Stimulated activated CD8-positive, alpha-beta memory T cell treated with anti-CD3 and anti-CD28 coated beads, Interleukin-15, amount 100 ng/mL, for 4 hours (primary cell): ENCODE data around the gene RPN1.
A peak's percentile ranks its signal among the peaks of the same experiment; 100 is the strongest.

Experiments
- DNase-seq, 2 donors: peaks; one replicate each; pipeline ENCODE4 v3.0.0-alpha.2; 2020; ENCODE audit warnings: low read depth in 2 of 2

RPN1 gene

GRCh38 chr3:128648940-128649663 is 1.5 kb downstream of the RPN1 start:
- DNase-seq, result no peak

GRCh38 chr3:128648402-128648801 is 2.2 kb downstream of the RPN1 start:
- no peak for DNase-seq

GRCh38 chr3:128647307-128647706 is 3.3 kb downstream of the RPN1 start:
- DNase-seq, result no peak

GRCh38 chr3:128634075-128634611 is 16.5 kb downstream of the RPN1 start:
- DNase-seq, result no peak

- DNase-seq, result no peak
Measured at GRCh38 chr3:128632301-128632700, 18.3 kb downstream of the RPN1 start.

DNA sequence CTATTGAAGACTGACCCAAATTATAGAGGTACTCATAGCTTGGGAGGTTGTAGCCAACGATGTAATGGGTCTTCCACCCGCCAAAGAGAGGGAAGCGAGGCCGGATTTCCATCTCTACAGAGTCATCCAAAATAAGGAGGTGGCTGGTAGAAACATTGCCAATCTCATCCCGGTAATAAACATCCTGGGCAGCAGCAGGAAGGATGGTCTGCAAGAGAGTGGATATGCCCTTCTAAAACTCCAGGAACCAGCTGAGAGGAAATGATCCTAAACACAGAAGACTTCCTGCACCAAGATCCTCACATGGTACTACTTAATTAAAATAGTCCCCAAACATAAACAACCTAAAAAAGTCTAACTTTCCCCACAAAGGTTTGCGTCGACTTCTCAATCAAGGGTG is 20.7 kb downstream of the RPN1 start:
- no peak for DNase-seq

GRCh38 chr3:128625409-128625945 is 25.1 kb downstream of the RPN1 start:
- DNase-seq, result no peak

- no peak for DNase-seq
Measured at GRCh38 chr3:128624526-128625138, 26.0 kb downstream of the RPN1 start.

- no peak for DNase-seq
Measured at GRCh38 chr3:128623762-128624176, 26.8 kb downstream of the RPN1 start.

- no peak for DNase-seq
Measured at GRCh38 chr3:128621931-128622330, 28.7 kb downstream of the RPN1 start.

- no peak for DNase-seq
Measured at GRCh38 chr3:128621234-128621633, 29.4 kb downstream of the RPN1 start.

DNA sequence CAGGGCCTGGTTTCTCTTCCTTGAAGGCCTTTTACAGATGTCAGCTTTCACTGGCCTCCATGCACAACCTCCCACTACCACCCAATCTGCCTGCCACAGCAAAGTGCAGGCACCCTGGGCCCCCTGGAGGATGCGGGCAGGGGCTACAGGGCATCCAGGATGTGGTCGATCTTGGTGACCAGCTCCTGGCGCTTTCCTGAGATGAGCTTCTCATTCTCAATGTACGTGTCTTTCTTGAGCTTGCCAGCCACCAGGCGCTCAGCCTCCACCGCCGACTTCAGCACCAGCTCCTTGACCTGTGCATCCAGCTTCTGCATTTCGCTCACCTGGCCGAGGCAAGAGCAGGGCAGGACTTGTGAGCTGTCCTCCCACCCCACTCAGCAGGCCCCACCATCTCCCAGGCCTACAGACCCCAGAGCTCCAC is 30.3 kb downstream of the RPN1 start:
- DNase-seq, result no peak

DNA sequence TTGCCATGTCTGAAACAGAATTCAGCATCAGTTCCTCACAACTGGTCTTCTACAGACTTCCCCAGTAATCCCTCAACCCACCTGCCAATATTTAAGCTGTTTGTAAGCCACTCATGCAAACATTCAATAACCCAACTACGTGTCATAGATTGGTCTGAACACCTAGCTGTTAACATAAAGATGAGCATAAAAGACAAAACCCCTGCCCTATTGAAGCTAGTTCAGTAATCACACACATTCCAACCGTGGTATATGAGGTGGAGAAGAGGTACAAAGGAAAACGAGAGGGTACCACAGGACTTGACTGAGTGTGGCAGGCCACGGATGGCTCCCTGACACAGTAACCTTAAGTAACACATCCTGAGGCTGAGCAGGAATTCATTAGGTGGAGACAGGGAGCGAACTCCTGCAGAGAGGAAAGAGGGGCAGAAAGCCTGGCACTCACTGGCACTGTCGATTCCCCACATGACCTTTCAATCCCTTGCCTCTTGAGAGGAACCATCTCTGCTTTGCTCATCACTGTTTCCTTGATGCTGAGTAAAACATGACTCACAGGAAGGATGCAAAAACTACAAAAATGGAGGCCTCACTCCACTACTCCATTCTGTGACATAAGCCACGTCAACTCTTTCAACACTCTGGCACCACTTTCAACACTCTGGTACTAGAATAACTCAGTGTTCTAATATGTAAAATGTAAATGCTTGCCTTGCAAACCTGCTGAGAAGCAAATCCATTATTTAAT is 31.3 kb downstream of the RPN1 start:
- no peak for DNase-seq

DNA sequence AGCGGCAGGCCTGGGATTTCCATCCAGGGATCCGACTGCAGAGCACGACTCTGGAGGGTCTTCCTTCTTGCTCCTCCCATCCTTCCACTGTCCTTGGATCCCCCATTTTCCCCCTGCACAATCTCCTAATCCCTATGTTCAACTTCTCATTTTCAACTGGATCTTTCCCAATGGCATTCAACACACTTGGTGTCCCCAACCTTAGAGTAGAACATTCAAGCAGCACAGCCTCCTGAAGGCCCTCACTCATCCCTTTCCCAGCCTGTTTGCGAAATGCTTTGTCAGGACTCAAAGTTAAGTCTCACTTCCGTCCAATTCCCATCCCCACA is 32.3 kb downstream of the RPN1 start:
- no peak for DNase-seq

DNA sequence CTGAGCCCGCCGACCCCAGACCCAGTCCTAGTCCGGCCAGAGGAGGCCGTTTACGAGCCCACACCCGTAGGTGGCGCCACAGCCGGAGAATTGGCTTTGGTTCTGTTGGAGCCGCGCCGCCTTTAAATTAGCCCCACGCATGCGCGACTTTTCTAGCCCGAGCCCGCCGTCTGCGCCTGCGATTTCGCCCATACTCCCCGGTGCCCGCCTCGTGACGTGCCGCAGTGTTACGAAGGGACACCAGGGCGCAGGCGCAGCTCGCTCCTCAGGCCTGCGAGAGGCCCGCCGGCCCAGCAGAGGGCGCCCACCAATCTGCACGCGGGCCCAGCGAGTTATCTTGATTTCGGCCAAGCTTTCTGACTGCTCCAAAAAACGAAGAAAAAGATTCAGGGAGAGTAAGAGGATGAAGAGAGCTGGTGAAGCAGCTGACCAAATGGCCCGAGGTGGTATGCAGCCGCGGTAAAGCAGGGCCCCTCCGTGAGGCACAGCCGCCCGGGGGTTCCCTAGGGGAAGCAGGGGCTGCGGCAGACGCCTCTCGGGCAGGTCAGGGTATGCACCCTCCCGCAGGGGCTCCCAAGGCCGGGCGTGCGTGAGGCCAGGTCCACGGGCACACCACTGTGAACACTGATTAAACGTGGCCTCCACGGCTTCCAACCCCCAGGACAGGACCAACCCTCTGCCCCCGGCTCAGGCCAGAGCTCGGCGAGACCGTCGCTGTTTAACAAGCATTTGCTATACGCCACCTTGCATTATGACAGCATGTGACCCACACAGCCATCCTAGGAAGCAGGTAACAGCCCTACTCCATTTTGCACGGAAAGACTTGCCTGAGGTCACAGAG is 32.8 kb downstream of the RPN1 start:
- DNase-seq, result peak; percentile 92 to 97

GRCh38 chr3:128617270-128617556 is 33.4 kb downstream of the RPN1 start:
- no peak for DNase-seq

- no peak for DNase-seq
Measured at GRCh38 chr3:128616516-128617269, 33.9 kb downstream of the RPN1 start.

GRCh38 chr3:128614076-128614475 is 36.5 kb downstream of the RPN1 start:
- no peak for DNase-seq

DNA sequence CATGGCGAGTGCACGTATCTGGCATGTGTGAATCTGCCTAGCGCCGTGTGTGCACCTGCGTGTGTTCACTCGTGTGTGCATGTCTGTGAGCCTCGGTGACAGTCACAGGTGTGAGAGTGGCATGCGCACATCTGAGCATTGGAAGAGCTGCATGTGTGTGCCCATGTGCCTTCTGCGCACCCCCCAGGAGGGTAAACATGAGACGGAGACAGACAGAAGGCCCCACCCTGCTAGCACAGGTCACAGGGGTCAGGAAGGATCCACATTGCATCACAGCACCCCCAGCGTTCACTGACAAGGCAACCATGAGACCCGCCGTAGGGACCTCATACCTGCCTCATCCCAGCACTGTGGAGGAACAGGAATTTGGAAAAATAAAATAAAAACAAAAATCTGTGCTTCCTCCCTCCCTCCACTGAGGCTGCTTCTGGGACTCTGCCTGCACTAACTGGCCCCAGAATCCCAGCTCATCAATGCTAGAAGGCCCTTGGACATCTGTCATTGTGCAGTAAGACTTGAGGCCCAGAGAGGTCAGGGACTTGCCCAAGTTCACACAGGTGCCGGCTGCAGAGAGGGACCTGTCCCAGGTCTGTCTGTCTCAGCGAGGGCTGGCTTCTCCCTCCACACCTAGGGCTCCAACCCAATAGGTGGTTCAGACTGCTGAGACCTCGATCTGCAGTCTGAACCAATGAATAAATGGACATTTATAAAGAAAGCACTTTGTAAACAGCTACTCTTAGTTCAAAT is 37.4 kb downstream of the RPN1 start:
- DNase-seq, result no peak

DNA sequence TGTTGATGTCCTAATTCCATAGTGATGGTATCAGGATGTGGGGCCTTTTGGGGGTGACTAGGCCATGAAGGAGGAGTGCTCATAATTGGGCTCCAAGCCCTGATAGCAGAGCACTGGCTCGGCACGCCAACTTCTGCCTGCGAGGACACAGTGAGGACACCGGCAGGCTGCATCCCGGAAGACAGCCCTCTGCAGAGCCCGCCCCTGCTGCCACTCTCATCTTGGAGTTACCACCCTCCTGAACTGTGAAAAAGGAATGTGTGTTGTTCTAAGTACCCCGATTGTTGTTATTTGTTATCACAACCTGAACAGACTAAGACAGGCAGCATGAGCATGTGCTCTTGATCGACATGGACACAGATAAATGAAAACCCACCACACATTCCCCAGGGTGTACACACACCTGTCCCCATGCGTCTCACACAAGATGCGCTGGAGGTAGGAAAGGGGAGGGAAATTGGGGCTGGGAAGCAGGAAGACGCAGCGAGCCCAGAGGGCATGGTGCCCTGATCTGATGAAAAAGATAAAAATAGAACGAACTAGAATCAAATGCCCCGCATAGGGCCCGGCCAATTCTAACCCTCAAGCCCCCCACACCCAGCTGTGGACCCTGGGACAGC is 40.1 kb downstream of the RPN1 start:
- no peak for DNase-seq
